HG02759 (cell line): ENCODE results near the gene CD28.
"Not testable (repeated sequence)": the region's sequence is repeated elsewhere in the genome, so short reads cannot be mapped to it uniquely, and the experiment has no call there.

Source experiments
- ATAC-seq: cut with Tn5 transposase; IDR thresholded peaks from one replicate; pipeline ENCODE4 v1.9.1; 2021; ENCODE audit warnings: mild to moderate bottlenecking, moderate library complexity; ENCODE audit not compliant: unreplicated experiment

Gene CD28

DNA sequence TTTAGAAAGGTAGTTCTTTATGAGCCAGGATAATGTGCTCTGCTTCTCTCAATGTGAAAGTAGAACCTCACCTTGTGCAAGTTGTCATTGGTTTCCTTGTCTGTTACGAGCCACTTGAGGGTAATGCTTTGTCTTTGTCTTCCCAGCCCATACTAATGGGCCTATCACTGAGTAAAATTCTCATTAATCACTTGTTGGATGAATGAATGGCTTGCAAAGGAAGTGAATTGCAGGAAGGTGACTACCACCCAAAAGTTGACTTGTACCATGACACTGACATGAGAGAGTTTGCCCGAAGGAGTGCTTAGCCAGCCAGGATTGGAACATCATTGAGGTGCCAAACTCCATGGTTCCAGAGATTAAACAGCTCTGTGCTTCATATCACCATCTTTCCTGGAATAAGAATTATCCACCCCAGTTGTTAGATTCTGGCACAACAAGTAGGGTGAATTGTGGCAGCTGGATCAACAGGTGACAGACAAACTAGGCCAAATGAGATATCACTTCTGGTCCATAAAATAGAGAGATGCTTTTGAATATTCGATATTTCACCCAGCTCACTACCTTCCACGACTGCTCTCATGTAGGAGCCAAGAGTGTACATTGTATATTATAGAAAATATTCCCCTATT, 20.5 kb upstream of the CD28 start:
- no peak for ATAC-seq

DNA sequence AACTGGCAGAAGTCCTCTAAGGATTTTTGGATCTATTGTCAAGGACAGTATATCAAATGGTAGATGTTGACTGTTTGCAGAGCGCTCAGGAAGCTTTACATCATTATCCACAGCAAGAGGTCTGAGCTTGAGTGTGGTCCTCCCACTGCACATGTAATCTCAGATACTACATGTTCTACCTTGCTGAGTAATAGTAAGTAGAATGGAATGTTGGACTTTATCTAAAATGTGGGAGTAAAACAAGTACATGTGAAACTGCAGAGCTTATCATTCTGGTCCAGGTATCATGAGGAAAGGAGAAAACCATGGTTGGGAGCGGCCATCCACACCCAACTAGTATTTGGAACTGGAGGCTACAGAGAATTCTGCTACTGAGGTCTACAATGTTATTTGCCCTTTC, 19.3 kb upstream of the CD28 start:
- ATAC-seq = no peak

DNA sequence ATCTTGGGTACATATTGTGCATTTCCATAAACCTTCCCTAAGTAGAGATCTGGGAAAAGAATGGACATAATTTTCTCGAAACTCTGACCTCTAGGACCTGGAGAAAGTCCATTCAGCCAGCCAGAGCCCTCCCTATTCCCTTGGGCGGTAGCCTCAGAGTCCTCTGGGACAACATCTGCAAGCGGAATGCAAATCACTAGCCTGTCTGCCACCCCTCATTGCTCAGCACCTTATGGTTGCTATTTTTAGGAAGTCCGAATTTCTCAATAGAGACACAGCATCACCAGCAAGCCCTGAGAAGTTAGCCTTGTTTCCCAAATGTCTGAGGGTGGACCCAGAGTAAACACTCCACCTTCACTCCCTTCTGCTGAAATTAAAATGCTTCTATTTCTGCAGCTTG, 17.6 kb upstream of the CD28 start:
- ATAC-seq = peak; percentile 61

DNA sequence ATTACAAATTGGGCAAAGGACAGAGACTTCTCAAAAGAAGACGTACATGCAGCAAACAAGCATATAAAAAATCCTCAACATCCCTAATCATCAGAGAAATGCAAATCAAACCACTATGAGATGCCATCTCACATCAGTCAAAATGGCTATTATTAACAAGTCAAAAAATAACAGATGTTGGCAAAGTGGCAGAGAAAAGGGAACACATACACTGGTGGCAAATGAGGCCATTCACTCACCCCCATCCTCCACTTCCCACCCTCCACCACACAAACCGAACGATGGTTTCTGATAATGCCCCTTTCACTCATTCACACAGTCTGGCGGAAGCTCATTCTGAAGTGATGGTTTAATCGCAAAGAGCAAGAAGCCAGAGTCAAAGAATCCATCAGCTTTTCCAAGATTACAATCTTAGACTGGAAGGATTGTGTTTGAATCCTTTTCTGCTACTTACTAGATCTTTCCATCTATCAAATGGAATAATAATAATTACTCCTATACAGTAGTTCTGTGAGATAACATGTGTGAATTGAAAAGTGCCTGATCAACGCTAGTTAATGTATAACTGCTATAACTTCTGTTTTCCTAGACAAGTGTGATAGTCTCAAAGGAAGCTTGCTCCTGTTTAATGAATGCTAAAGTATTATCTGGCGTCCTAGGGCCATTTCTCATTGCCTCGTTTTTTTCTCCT, 16.9 kb upstream of the CD28 start:
- ATAC-seq = peak; percentile 55

DNA sequence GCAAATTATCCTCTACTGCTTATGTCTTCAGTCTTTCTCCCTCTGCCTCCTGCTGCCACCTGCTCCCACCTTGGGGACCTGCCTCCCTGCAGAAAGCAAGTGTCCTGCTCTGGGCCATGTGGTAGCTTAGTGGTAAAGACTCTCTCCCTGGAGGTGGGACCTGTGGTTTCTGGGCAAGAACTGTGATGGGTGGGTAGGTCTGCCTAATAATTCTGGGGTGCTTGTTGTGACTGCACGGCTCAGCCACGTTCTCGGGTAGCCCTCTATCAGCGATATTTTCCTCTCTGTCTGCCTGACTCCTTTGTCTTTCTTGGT, 16.4 kb upstream of the CD28 start:
- no peak for ATAC-seq

DNA sequence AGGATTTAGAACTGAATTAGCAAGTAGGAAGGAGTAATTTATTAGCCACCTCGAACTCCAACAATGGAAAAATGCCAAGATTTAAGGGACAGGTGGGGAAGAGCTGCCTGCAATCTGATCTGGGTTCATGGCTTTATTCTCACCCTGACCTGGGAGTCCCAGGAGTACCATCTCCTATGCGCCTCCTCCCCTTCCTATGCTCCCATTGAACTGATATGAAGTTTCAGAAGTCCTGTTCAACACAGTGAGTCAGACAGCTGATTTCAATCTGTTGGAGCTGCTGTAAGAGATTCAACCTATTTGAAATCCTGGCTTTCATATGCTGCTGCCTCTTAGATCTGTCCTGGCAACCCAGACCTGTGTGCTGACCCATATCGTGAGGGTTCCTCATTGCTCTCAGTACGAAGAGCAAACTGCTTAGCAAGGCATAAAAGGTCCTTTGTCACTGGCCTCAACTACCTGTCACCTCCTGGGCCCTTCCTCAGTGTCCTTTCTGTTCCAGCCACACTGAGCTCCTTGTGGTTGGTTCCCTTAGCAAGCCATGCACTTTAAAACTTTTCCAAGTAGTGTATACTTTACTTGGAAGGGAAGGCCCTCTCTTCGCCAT, 15.9 kb upstream of the CD28 start:
- ATAC-seq = no peak

DNA sequence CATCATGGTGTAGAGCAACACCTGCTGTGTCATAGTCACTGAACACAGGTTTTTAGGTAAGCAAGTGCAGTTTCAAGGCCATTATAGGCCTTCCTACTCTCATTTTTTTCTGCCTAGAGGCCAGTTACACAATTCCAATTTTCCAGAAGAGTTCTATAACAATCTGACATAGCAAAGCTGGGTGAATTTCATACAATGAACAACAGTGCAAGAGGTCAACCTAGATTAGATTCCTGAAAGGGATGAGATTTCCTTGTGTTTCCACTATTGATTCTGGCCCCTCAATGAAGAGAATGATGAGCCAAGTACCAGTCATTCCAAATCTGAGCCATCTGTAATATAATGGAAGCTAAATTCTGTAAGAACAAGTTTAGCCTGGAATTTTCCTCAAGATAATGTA, 15.3 kb upstream of the CD28 start:
- no peak for ATAC-seq

DNA sequence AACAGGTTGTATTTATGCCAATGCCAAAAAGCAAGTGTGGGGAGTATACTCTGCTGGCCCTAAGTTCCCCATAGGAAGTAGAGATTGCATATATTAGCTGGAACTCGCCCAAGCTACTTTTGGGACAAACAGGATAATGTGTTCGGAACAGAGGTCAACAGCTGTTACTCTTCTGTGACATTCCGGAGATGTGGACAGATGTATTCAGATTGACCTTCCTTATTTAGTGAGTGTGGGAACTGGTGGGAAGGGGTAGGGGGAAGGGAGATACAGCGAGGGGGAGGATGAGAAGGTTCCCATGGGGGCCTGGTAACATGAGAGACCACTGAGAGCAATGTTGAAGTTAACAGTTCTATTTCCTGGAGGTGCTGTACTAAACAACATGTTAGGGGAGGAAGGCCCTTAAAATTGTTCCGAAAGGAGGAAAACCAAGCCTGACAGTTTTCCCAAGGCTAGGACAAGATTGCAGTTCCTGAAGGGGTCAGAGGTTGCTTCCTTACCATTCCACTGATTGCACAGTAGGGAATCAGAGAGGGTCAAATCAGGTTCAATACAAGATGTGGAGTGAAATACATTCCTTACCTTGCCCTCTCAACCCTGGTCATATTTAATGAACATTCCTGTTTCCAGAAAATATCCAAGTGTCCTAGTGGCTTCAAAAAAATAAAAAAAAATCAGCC, 14.3 kb upstream of the CD28 start:
- ATAC-seq = no peak

DNA sequence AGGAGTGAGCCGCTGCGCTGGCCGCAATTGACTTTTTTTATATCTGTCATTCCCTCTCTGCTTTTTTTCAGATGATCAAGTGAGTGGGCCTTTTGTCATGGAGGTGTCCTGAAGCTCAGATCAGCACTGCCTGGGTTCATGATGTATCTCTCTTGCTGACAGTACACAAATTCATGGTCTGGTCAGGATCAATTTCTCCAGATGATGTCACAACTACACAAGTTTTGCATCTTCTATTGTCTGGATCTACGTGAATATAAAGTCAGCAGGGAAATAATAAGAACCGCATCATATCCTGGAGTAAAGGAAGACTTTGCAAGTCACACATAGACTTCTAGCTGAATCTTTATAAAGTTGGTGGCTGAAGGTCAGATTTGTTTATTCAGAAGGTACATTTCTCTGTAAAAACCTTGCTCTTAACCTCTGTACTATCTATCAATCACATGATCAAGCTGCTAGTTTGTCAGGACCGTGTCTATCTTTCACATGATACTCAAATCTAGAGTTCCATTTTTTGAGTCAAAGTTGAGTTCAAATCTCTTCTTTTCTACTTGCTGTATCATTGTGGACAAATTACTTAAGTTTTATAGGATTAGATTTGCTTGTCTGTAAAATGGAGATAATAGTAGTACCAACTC, 13.1 kb upstream of the CD28 start:
- ATAC-seq = no peak

DNA sequence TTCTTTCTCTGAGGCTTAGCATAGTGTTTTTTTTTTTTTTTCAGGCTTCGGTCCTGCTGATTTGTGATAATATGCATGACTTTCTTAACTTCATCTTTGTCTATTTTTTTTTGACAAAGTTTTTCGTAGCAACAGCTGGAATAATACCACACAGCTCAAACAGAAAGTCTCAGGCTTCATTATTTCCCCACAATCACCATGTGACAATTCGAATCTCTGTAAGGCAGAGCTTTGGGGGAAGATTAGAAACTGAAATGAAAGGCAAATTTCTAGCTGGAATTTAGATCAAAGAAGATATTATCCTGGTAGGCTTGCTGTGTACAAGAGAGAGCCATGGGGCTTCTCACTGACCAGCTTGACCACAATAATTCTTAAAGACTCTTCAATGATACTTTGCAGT, 12.2 kb upstream of the CD28 start:
- no peak for ATAC-seq

DNA sequence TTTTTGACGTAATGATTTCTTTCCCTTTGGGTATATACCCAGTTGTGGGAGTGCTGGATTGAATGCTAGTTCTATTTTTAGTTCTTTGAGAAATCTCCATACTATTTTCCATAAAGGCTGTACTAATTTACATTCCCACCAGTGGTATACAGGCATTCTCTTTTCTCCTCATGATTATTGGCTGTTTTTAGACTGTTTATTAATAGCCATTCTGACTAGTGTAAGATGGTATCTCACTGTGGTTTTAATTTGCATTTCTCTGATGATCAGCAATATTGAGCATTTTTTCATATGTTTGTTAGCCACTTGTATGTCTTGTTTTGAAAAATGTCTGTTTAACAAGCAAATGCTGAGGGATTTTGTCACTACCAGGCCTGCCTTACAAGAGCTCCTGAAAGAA, 9.2 kb upstream of the CD28 start:
- no peak for ATAC-seq

DNA sequence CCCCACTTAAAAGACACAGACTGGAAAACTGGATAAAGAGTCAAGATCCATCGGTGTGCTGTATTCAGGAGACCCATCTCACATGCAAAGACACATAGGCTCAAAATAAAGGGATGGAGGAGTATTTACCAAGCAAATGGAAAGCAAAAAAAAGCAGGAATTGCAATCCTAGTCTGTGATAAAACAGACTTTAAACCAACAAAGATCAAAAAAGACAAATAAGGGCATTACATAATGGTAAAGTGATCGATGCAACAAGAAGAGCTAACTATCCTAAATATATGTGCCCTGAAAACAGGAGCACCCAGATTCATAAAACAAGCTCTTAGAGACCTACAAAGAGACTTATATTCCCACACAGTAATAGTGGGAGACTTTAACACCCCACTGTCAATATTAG, 8.7 kb upstream of the CD28 start:
- not testable (repeated sequence) for ATAC-seq

DNA sequence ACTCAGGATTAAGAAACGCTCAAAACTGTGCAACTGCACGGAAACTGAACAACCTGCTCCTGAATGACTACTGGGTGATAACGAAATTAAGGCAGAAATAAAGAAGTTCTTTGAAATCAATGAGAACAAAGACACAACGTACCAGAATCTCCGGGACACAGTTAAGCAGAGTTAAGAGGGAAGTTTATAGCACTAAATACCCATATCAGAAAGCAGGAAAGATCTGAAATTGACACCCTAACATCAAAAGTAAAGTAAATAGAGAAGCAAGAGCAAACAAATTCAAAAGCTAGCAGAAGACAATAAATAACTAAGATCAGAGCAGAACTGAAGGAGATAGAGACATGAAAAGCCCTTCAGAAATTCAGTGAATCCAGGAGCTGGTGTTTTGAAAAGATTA, 8.0 kb upstream of the CD28 start:
- ATAC-seq = not testable (repeated sequence)

DNA sequence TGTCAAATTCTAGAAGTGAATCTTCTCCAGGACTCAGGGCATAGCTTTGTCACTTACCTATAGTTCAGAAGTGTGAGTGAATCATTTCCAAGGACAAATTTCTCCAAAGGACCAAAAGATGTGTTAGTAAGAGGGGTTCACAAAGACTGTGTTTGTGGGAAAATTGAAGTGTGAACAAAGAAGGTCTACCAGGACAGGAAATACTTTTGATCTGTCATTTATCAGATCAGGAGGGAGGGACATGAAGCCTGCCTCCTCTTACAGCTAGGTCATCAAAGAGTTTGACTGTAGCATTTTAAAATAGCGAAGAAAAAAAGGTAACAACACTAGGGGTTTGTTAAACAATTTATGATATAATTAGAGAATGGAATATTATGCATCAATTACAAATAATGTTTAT, 2.0 kb upstream of the CD28 start:
- no peak for ATAC-seq

DNA sequence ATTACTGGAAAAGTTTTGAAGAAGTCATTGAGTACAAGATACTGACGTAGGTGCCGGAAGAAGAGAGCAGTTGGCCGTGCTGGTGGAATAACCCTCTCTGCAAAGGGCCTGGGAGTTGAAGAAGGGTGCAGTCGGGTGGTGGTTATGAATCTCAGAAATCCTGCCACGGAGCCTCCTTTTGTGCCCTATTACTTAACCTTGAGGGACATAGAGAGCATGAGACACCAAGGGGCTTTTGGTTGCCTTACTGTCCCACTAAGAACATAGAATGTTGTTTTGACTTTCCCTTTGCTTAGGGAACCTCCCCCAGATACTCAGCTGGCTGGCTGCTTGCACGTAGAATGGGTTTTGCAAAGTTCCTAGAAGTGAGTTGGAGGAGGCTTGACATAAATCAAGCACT, 1.3 kb upstream of the CD28 start:
- no peak for ATAC-seq

DNA sequence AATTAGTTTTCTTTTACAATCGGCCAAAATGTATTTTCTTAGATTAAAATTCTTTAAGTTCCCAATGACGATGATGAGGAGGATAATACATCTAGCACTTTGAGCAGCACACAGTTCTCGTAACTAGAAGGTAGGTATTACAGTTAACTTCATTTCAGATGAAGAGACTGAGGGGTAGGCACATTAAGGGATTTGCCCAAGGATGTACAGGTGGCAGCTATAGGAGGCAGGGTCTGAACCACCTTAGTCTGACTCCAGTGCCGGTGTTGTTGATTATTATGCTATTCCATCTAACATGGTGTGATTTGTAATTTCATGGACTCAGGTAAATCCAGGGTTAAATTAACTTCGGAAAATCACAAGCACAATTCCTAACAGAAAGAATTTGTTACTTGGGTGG, 1.1 kb downstream of the CD28 start:
- no peak for ATAC-seq

DNA sequence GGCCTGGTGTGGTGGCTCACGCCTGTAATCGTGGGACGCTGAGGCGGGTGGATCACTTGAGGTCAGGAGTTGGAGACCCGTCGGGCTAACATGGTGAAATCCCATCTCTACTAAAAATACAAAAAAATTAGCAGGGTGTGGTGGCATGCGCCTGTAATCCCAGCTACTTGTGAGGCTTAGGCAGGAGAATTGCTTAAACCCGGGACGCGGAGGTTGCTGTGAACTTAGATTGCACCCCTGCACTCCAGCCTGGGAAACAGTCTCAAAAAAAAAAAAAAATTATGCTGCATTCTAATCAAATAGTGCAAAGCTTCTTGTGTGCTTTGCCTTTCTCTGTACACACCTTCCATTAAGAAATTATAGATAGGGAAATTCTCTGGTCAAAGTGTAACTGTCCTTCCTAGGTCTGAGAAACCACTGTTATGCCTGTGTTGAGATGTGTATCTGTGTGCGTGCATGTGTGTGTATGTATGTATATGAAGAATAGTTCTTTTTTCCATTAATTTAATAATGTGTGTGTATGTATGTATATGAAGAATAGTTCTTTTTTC, 2.5 kb downstream of the CD28 start:
- no peak for ATAC-seq

DNA sequence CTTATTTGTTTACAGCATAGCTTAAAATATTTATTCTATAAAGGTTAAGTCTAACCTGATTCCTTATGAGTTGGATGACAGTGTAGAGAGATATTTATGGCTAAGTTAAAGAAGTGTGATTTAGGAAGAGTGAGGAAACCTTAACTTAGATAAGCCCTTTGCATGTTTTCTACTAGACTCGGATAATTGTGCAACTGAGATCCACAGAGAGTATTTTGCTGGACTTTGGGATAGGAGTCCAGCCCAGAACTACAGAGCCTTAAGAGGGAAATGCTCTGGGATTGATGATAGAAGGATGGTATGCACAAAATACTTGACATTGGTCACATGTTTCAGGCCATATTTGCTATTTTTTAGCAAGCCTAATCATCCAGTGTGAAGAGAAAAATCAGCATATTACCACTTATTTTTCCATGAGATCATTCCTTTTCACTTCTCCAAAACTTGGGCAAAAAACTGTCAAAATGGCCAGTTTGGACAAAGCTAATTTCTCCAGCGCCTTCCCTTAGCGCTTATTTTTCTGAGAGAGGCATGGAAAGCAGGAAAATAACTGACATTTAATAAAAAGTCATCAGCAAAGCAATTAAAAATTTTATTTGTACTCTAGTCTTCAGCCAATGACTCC, 3.1 kb downstream of the CD28 start:
- no peak for ATAC-seq

DNA sequence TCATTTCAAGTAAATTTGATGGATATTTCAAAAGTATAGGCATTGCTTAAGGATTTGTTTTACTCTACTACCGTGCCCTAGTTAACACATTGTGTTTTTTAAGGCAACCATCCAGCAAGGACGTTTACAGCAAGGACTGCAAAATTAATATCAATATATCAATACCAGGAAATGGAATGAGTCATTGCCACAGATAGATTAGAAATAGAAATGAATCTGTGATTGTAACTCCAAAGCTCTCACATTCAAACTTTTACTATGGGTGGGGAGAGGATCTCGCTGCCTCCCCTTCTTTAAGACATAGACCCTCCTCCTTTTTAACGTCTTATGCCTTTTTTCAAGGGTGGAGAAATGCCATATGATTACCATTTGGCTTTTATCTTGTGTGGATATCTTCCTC, 3.8 kb downstream of the CD28 start:
- no peak for ATAC-seq

DNA sequence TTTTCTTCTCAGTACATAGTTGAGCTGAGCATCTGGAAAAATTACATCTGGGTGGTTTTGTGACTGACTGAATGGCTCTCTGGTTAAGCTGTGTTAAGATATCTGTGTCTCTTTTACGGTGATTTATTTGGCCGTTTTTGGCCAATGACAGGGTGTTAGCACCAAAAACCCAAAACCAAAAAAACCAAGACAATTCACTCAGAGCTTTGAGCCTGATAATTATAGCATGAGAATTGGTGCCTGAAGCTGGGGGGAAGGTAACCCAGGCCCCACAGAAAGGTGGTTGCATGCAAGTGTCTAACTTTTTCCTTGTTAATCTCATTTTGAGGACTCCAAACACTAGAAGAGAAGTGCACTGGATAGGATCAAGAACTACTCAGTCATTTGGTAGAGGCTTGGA, 4.5 kb downstream of the CD28 start:
- no peak for ATAC-seq

DNA sequence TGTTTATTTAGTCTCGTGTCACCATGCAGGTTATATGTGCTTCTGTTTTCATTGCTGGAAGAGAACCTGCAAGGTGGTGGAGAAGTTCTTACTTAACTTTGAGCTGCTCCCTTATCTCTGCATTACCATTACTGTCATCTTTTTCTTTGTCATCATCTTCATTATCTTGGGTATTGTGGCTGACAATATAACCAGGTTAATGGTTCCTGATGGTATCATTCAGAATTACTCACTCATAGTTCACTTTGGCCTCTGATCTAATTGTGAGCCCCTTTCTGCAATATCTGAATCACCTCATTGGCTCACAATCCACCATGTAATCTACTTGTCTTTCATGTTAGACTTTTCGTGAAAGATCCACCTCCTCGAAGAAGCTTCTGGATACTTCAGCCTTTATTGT, 5.0 kb downstream of the CD28 start:
- ATAC-seq = no peak
